Measurements from ENCODE around the gene ARHGAP27. TPM values are rescaled to one million over a fixed set of nuclear protein-coding genes. Genes with fewer than 3 reads are reported as not detected.

The ARHGAP27 gene
- total and polyA plus RNA-seq, 9 of the 15 experiments (the other 6 are each of a cell fraction or from before 2014, with no cell fraction given), result 0.04 to 4.6 (median 2.1) TPM

- H3K36me3 ChIP-seq (ENCODE audit: control insufficient read depth, insufficient read depth, low read length), result no peaks in the 10 kb centered on the region
- H3K27ac ChIP-seq (ENCODE audit: extremely low read depth, low read depth, low read length), result no peak overlapping the region
- H3K9ac ChIP-seq (ENCODE audit: insufficient read depth in 1 of 2, low read depth in 2 of 2, low read length in 2 of 2), result peak overlapping the region in 1 of 2 experiments; percentile 37; a peak in 1 of 4 replicates
- no peaks in the 10 kb centered on the region for H3K79me2 ChIP-seq (ENCODE audit: control insufficient read depth, insufficient read depth, low read length)
- ATAC-seq (no peak), FAIRE-seq (no peak), DNase-seq (ENCODE audit: extremely low read depth in 1 of 4, low spot score in 3 of 4) (no peak)
- POLR2A ChIA-PET, result interaction anchor here (0.5 to 1.5 kb wide), 3 partner anchors 112 to 141 kb away, joined by 3 to 4 read pairs (median 3); no protein-coding TSS in a partner anchor
- intact Hi-C loops (cut with micrococcal nuclease) (loop anchor here (5.0 kb wide), 1 partner anchor 251 kb away; the partner anchor contains the start of gene ACBD4), in situ Hi-C loops (cut with MboI) (loop anchor here (5.0 kb wide), 2 partner anchors 111 to 171 kb away; no protein-coding TSS in a partner anchor)
- peaks cover 11 to 22% of the 10 kb centered on the region in 2 experiments for H3K4me1 ChIP-seq (replicated peaks in 1 of 2; ENCODE audit: control insufficient read depth in 2 of 2, insufficient read depth in 2 of 2, low read length in 2 of 2)
- H3K4me3 ChIP-seq, result no peak overlapping the region
- no peak overlapping the region for H3K4me2 ChIP-seq (ENCODE audit: insufficient read depth, low read length)
- no peaks in the 10 kb centered on the region for H3K9me1 ChIP-seq (ENCODE audit: control insufficient read depth, insufficient read depth, low read length)
- WGBS (ENCODE audit: insufficient coverage, low coverage, missing lambda C conversion rate), result 12% methylated on average over 8 of the region's 10 CpGs
- peaks cover 0 to 11% of the 10 kb centered on the region in 2 experiments; a peak in 3 of 5 replicates for H3K27me3 ChIP-seq (ENCODE audit: control insufficient read depth in 2 of 2, insufficient read depth in 2 of 2, low read length in 2 of 2)
- no peak for TF ChIP-seq ZNF696 (CRISPR knock-in tag; conservative IDR thresholded peaks at IDR 0.05)
- TF ChIP-seq EGR1 (conservative IDR thresholded peaks at IDR 0.05), result peak; percentile 34; the same call in 1 of the 2 replicates
- no peak overlapping the region for H2AFZ ChIP-seq (ENCODE audit: low read depth, low read length)
- H4K20me1 ChIP-seq (replicated peaks; ENCODE audit: control insufficient read depth, insufficient read depth, low read length), result no peaks in the 10 kb centered on the region; the same call in none of the 2 replicates
- CTCF ChIA-PET (ENCODE audit: low intra/inter-chr PET ratio), result no interaction called here
- BruUV-seq (replicated peaks), result no TSS peak
- no peaks in the 10 kb centered on the region for H3K9me3 ChIP-seq (replicated peaks; ENCODE audit: control insufficient read depth, insufficient read depth, low read depth, low read length)
Measured at GRCh38 chr17:45388604-45389325, 43.9 kb downstream of the ARHGAP27 start.

- Histone ChIP-seq H3K79me2 (ENCODE audit: control insufficient read depth, insufficient read depth, low read length) (no peaks in the 10 kb centered on the region), H3K9ac (ENCODE audit: insufficient read depth in 1 of 2, low read depth in 2 of 2, low read length in 2 of 2) (no peak overlapping the region), H2AFZ (ENCODE audit: low read depth, low read length) (no peak overlapping the region), H3K4me2 (ENCODE audit: insufficient read depth, low read length) (no peak overlapping the region), H3K27me3 (ENCODE audit: control insufficient read depth in 2 of 2, insufficient read depth in 2 of 2, low read length in 2 of 2) (peaks cover 0 to 11% of the 10 kb centered on the region in 2 experiments; a peak in 3 of 5 replicates), H3K4me1 (replicated peaks in 1 of 2; ENCODE audit: control insufficient read depth in 2 of 2, insufficient read depth in 2 of 2, low read length in 2 of 2) (peaks cover 18 to 22% of the 10 kb centered on the region in 2 experiments), H3K27ac (ENCODE audit: extremely low read depth, low read depth, low read length) (no peak overlapping the region), H4K20me1 (replicated peaks; ENCODE audit: control insufficient read depth, insufficient read depth, low read length) (no peaks in the 10 kb centered on the region; the same call in none of the 2 replicates), H3K9me3 (replicated peaks; ENCODE audit: control insufficient read depth, insufficient read depth, low read depth, low read length) (no peaks in the 10 kb centered on the region), H3K36me3 (ENCODE audit: control insufficient read depth, insufficient read depth, low read length) (no peaks in the 10 kb centered on the region), H3K9me1 (ENCODE audit: control insufficient read depth, insufficient read depth, low read length) (no peaks in the 10 kb centered on the region), H3K4me3 (no peak overlapping the region)
- no TSS peak for BruUV-seq (replicated peaks)
- DNase-seq (ENCODE audit: extremely low read depth in 1 of 4, low spot score in 3 of 4) (no peak), ATAC-seq (no peak), FAIRE-seq (no peak)
- WGBS (ENCODE audit: insufficient coverage, low coverage, missing lambda C conversion rate), result 17% methylated on average over 3 of the region's 3 CpGs
- CTCF ChIA-PET (ENCODE audit: low intra/inter-chr PET ratio), result no interaction called here
- POLR2A ChIA-PET, result interaction anchor here (0.7 to 1.5 kb wide), 2 partner anchors 111 to 114 kb away, joined by 3 to 4 read pairs; no protein-coding TSS in a partner anchor
- intact Hi-C loops (cut with micrococcal nuclease), result loop anchor here (5.0 kb wide), 1 partner anchor 250 kb away; the partner anchor contains the start of gene ACBD4
- TF ChIP-seq BCOR (IDR thresholded peaks at IDR 0.05), result peak; percentile 81; the same call in 1 of the 2 replicates
- peak; percentile 70; the same call in 1 of the 2 replicates for TF ChIP-seq SMARCA5 (IDR thresholded peaks at IDR 0.05)
- TF ChIP-seq RBM39 (optimal IDR thresholded peaks at IDR 0.05; ENCODE audit: low read depth, low read length), result no peak
- peak; percentile 53 to 55; a peak in 3 of 4 replicates for TF ChIP-seq KDM1A (IDR thresholded peaks at IDR 0.05)
- peak; percentile 97 for TF ChIP-seq RBM25 (IDR thresholded peaks at IDR 0.05; ENCODE audit: low read depth, low read length, severe bottlenecking)
- in situ Hi-C loops (cut with MboI), result loop anchor here (5.0 kb wide), 2 partner anchors 110 to 170 kb away; no protein-coding TSS in a partner anchor
Measured at GRCh38 chr17:45387739-45388138, 44.9 kb downstream of the ARHGAP27 start.
